Keratinocyte (primary cell): ENCODE data around the gene CCSER1. TPM values are rescaled to one million over a fixed set of nuclear protein-coding genes. Genes with fewer than 3 reads are reported as not detected.

Experiments used
- DNase-seq: peaks from one replicate; pipeline ENCODE4 v3.0.0-alpha.2; 2011; ENCODE audit warnings: low read depth, missing footprints, low spot score
- FAIRE-seq: peaks from 2 replicates; lab custom pipeline; 2011; peaks lifted over from hg19 to GRCh38; lab: Jason Lieb, UNC
- H2AFZ ChIP-seq: 2 replicates; pipeline ENCODE4 v1.6.0; 2012; ENCODE audit warnings: low read length, control low read depth, inconsistent platforms; ENCODE audit not compliant: control insufficient read depth
- H3K27ac ChIP-seq: 2 replicates; pipeline ENCODE4 v1.5.1; 2011; ENCODE audit warnings: low read length; ENCODE audit not compliant: control insufficient read depth, insufficient read depth
- H3K27me3 ChIP-seq: 3 replicates; pipeline ENCODE4 v1.6.0; 2011; ENCODE audit warnings: low read length; ENCODE audit not compliant: control insufficient read depth, insufficient read depth; ENCODE audit errors: extremely low read depth
- H3K36me3 ChIP-seq, 2 experiments: 2 replicates in 1 of 2; 3 replicates in 1 of 2; pipeline ENCODE4 v1.5.1; 2011; ENCODE audit warnings: low read length in 2 of 2, mild to moderate bottlenecking in 1 of 2; ENCODE audit not compliant: control insufficient read depth in 2 of 2, insufficient read depth in 2 of 2; ENCODE audit errors: extremely low read depth in 1 of 2
- H3K4me1 ChIP-seq: 3 replicates; pipeline ENCODE4 v1.5.1; 2011; ENCODE audit warnings: low read length; ENCODE audit not compliant: control insufficient read depth, insufficient read depth; ENCODE audit errors: extremely low read depth
- H3K4me2 ChIP-seq: 3 replicates; pipeline ENCODE4 v1.6.0; 2011; ENCODE audit warnings: low read depth, low read length; ENCODE audit not compliant: control insufficient read depth, insufficient read depth; ENCODE audit errors: extremely low read depth
- H3K4me3 ChIP-seq, 3 experiments: fragments of 200-600 bp in 1 of 3; sonication (generic) in 1 of 3; 2 replicates in 2 of 3; 3 replicates in 1 of 3; pipeline ENCODE4 v1.5.1; 2011 to 2016; ENCODE audit warnings: low read length in 3 of 3, mild to moderate bottlenecking in 3 of 3, control low read depth in 2 of 3, inconsistent platforms in 1 of 3, low read depth in 1 of 3, mixed read lengths in 1 of 3, mixed run types in 1 of 3, moderate library complexity in 1 of 3; ENCODE audit not compliant: control insufficient read depth in 2 of 3, insufficient read depth in 2 of 3; ENCODE audit errors: extremely low read depth in 1 of 3
- H3K79me2 ChIP-seq: 2 replicates; pipeline ENCODE4 v1.6.0; 2012; ENCODE audit warnings: low read length; ENCODE audit not compliant: control insufficient read depth, insufficient read depth
- H3K9ac ChIP-seq: 3 replicates; pipeline ENCODE4 v1.6.0; 2011; ENCODE audit warnings: low read length; ENCODE audit not compliant: control insufficient read depth, insufficient read depth; ENCODE audit errors: extremely low read depth
- H3K9me1 ChIP-seq: 3 replicates; pipeline ENCODE4 v1.6.0; 2011; ENCODE audit warnings: low read length; ENCODE audit not compliant: control insufficient read depth, insufficient read depth; ENCODE audit errors: extremely low read depth
- H3K9me3 ChIP-seq: 2 replicates; pipeline ENCODE4 v1.5.1; 2012; ENCODE audit warnings: low read depth, low read length; ENCODE audit not compliant: control insufficient read depth
- H4K20me1 ChIP-seq: 3 replicates; pipeline ENCODE4 v1.6.0; 2011; ENCODE audit warnings: low read length; ENCODE audit not compliant: control insufficient read depth, insufficient read depth; ENCODE audit errors: extremely low read depth
- EZH2 ChIP-seq: IDR thresholded peaks from one replicate; pipeline ENCODE4 v1.6.1; 2012; ENCODE audit warnings: inconsistent platforms, mild to moderate bottlenecking, low read length, moderate library complexity
- dilution Hi-C: fragments of 300-500 bp; cut with MboI; formaldehyde crosslinking; loops from one replicate; pipeline ENCODE4 v1.7.0; 2020; ENCODE audit warnings: low sequenced_read_pairs; ENCODE audit not compliant: extremely low pct_ligation_motif_present
- polyA plus RNA-seq, 5 experiments: library from polyadenylated mRNA; depleted of rRNA in 3 of 5; stranded (reverse) in 3 of 5; stranded (forward) in 1 of 5; unstranded in 1 of 5; fragments of >200 nt; gene quantifications; 1 replicate in 1 of 5; 2 replicates in 3 of 5; 3 replicates in 1 of 5; pipeline versions ENCODE4 v1.2.1 to v1.2.3, GENCODE V29; 2011 to 2012; ENCODE audit warnings: missing spikeins in 2 of 5, low read depth in 1 of 5, low replicate concordance in 1 of 5
- TF ChIP-seq, protein P1 (sequence below), 3 experiments: IDR thresholded peaks in 1 of 3; conservative IDR thresholded peaks in 1 of 3; optimal IDR thresholded peaks in 1 of 3; 2 replicates in 2 of 3; 3 replicates in 1 of 3; pipeline versions ENCODE3 to v1.5.1; 2011; ENCODE audit warnings: low read length in 3 of 3, mild to moderate bottlenecking in 3 of 3, moderate library complexity in 2 of 3, control low read depth in 1 of 3, inconsistent platforms in 1 of 3; ENCODE audit not compliant: insufficient read depth in 2 of 3; ENCODE audit errors: extremely low read depth in 1 of 3

CCSER1 gene
- polyA plus RNA-seq, 1 donor (not counting 4 experiments of a cell fraction or from before 2014, with no cell fraction given), result 1.2 TPM

DNA sequence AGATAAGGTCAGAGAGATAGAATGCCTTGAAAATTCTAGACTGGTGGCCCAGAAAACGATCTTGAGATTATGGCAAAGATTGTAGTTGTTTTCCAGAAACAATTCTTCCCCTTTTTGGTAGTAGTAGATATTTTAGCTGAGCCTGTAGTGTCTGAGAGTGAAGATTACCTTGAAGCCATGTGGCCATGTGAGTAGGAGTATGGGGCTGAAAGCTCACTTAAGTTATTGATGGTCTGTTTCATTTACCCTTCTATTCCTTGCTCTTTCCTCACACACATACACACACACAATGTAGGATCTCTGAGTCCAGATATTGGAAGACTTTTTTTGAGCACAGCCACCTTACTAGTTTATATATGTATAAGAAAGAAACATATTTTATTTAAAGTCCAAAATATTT is 1234.9 kb downstream of the CCSER1 start:
- Histone ChIP-seq H3K4me3 (no peak overlapping the region), H3K27ac (no peak overlapping the region), H3K4me2 (no peak overlapping the region), H3K9me3 (no peaks in the 10 kb centered on the region), H2AFZ (no peak overlapping the region), H4K20me1 (no peaks in the 10 kb centered on the region), H3K9ac (no peak overlapping the region), H3K79me2 (no peaks in the 10 kb centered on the region), H3K36me3 (no peaks in the 10 kb centered on the region), H3K4me1 (no peaks in the 10 kb centered on the region), H3K9me1 (no peaks in the 10 kb centered on the region), H3K27me3 (no peaks in the 10 kb centered on the region)
- no peak for FAIRE-seq
- TF ChIP-seq EZH2, result no peak
- TF ChIP-seq, protein P1, sequence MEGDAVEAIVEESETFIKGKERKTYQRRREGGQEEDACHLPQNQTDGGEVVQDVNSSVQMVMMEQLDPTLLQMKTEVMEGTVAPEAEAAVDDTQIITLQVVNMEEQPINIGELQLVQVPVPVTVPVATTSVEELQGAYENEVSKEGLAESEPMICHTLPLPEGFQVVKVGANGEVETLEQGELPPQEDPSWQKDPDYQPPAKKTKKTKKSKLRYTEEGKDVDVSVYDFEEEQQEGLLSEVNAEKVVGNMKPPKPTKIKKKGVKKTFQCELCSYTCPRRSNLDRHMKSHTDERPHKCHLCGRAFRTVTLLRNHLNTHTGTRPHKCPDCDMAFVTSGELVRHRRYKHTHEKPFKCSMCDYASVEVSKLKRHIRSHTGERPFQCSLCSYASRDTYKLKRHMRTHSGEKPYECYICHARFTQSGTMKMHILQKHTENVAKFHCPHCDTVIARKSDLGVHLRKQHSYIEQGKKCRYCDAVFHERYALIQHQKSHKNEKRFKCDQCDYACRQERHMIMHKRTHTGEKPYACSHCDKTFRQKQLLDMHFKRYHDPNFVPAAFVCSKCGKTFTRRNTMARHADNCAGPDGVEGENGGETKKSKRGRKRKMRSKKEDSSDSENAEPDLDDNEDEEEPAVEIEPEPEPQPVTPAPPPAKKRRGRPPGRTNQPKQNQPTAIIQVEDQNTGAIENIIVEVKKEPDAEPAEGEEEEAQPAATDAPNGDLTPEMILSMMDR (optimal IDR thresholded peaks at IDR 0.05 in 1 of 3, IDR thresholded peaks at IDR 0.05 in 1 of 3, conservative IDR thresholded peaks at IDR 0.05 in 1 of 3; ENCODE audit: extremely low read depth in 1 of 3, insufficient read depth in 2 of 3, low read length in 3 of 3), result no peak
- no peak for DNase-seq
- dilution Hi-C loops, result no loop called here

DNA sequence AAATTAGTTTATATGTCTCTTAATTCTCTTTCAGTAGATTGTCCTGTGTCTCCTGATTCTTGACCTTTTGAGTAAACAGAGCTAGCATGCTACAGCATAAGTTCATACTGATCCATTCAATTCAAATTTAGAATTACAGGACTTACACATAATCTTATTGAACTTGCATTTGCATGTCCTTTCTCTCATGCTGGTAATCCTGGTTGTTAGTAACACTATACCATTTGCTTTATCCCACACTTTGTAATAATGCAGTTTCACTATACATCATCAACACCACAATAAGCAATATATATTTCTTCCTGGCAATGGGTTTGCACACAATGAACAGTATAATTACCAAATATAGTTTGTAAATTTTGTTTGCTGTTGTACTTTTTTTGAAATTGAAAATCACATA is 1239.4 kb downstream of the CCSER1 start:
- no peaks in the 10 kb centered on the region for H3K36me3 ChIP-seq
- no peak overlapping the region for H2AFZ ChIP-seq
- TF ChIP-seq, protein P1 (optimal IDR thresholded peaks at IDR 0.05 in 1 of 3, IDR thresholded peaks at IDR 0.05 in 1 of 3, conservative IDR thresholded peaks at IDR 0.05 in 1 of 3; ENCODE audit: extremely low read depth in 1 of 3, insufficient read depth in 2 of 3, low read length in 3 of 3), result no peak
- TF ChIP-seq EZH2, result no peak
- no peak overlapping the region for H3K4me2 ChIP-seq
- FAIRE-seq (no peak), DNase-seq (no peak)
- H3K9me1 ChIP-seq, result no peaks in the 10 kb centered on the region
- H3K27me3 ChIP-seq, result no peaks in the 10 kb centered on the region
- no peak overlapping the region for H3K9ac ChIP-seq
- H3K4me3 ChIP-seq, result no peak overlapping the region
- dilution Hi-C loops, result no loop called here
- no peaks in the 10 kb centered on the region for H4K20me1 ChIP-seq
- no peak overlapping the region for H3K27ac ChIP-seq
- no peaks in the 10 kb centered on the region for H3K4me1 ChIP-seq
- no peaks in the 10 kb centered on the region for H3K9me3 ChIP-seq
- no peaks in the 10 kb centered on the region for H3K79me2 ChIP-seq
